Lower leg skin (tissue), 4 donors: Measurements from ENCODE around the gene VPS29. TPM values are rescaled to one million over a fixed set of nuclear protein-coding genes. Genes with fewer than 3 reads are reported as not detected.
"Not testable (repeated sequence)": the region's sequence is repeated elsewhere in the genome, so short reads cannot be mapped to it uniquely, and the experiment has no call there.

Source experiments
- DNase-seq, 2 donors: peaks; one replicate each; pipeline ENCODE4 v3.0.0-alpha.2; 2019; ENCODE audit warnings: low spot score in 2 of 2
- H3K4me3 ChIP-seq: fragments of 200-600 bp; sonication (generic); 2 replicates; pipeline ENCODE4 v1.5.1; 2017; ENCODE audit warnings: mild to moderate bottlenecking, low read depth; ENCODE audit not compliant: poor library complexity, severe bottlenecking
- POLR2A ChIP-seq, 2 donors: fragments of 450-650 bp; IDR thresholded peaks; one replicate each; pipeline ENCODE4 v1.6.1; 2016 to 2017; ENCODE audit warnings: antibody characterized with exemption in 2 of 2, mild to moderate bottlenecking in 1 of 2, moderate library complexity in 1 of 2
- WGBS, 2 donors: methylation state at CpG; one replicate each; pipeline ENCODE4 v1.1.5; 2018; 5-methylcytosine and 5-hydroxymethylcytosine counted together
- intact Hi-C: fragments of 100-400 bp; cut with DNase I; formaldehyde crosslinking; loops from one replicate; pipeline ENCODE4 v1.15.0; 2023; ENCODE audit warnings: low total_unique reads
- total RNA-seq, 4 donors: library from RNA; depleted of rRNA; stranded (reverse); fragments of >200 nt; gene quantifications; one replicate each; pipeline ENCODE4 v1.1.0, GENCODE V29; 2016
- TF ChIP-seq, protein P1 (sequence below), 3 donors: fragments of 450-650 bp; IDR thresholded peaks; one replicate each; pipeline ENCODE4 v1.5.1; 2016; ENCODE audit warnings: antibody characterized with exemption in 3 of 3, mild to moderate bottlenecking in 3 of 3, moderate library complexity in 2 of 3

VPS29 gene
- total RNA-seq, 4 donors from 2014 or later, result 54.6 to 93.4 (median 61.9) TPM

DNA sequence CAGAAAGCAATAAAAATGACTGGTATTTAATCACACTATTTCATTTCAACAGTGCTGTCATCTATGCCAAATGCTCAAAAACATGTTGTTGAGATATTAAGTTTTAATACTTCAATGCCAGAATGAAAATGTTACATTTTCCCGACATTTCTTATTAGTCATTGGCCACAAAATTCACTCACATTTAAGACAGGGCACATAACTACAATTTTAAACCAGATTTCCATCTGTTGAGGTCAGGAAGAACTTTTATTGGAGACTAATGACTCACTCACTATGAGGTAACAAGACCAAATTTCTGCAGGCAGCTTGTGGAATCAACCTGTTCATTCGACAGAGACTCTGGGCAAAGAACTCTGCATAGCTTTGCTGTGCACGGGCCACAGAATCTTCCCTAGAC is 44.4 kb upstream of the VPS29 start:
- 22 to 35% methylated on average over 3 of the region's 3 CpGs for WGBS, 2 donors
- no peak overlapping the region for H3K4me3 ChIP-seq
- intact Hi-C loops, result no loop called here
- DNase-seq, result no peak
- no peak for TF ChIP-seq POLR2A (IDR thresholded peaks at IDR 0.05)
- TF ChIP-seq, protein P1, sequence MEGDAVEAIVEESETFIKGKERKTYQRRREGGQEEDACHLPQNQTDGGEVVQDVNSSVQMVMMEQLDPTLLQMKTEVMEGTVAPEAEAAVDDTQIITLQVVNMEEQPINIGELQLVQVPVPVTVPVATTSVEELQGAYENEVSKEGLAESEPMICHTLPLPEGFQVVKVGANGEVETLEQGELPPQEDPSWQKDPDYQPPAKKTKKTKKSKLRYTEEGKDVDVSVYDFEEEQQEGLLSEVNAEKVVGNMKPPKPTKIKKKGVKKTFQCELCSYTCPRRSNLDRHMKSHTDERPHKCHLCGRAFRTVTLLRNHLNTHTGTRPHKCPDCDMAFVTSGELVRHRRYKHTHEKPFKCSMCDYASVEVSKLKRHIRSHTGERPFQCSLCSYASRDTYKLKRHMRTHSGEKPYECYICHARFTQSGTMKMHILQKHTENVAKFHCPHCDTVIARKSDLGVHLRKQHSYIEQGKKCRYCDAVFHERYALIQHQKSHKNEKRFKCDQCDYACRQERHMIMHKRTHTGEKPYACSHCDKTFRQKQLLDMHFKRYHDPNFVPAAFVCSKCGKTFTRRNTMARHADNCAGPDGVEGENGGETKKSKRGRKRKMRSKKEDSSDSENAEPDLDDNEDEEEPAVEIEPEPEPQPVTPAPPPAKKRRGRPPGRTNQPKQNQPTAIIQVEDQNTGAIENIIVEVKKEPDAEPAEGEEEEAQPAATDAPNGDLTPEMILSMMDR (IDR thresholded peaks at IDR 0.05), result no peak

DNA sequence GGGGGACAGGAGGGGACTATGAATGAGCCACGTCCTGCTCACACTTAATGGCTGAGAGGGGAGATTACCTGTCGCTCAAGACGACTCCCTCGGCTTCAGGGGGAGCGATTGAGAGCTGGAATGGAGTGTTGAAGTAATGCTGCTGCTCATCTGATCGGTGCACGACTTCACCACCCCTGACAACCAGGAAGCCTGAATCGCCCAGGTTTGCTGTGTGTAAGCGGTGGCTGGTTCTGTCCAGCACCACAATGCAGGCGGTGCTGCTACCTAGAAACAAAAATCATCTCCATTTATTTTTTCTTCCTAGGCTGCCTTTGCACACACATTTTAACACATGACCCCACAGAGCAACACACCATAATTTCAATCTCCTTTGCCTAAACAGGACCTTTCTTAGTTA is 43.9 kb upstream of the VPS29 start:
- no peak overlapping the region for H3K4me3 ChIP-seq
- WGBS, 2 donors, result 74 to 84% methylated on average over 10 of the region's 10 CpGs
- TF ChIP-seq, protein P1 (IDR thresholded peaks at IDR 0.05), result no peak
- TF ChIP-seq POLR2A (IDR thresholded peaks at IDR 0.05), result no peak
- intact Hi-C loops, result no loop called here
- DNase-seq, result no peak

DNA sequence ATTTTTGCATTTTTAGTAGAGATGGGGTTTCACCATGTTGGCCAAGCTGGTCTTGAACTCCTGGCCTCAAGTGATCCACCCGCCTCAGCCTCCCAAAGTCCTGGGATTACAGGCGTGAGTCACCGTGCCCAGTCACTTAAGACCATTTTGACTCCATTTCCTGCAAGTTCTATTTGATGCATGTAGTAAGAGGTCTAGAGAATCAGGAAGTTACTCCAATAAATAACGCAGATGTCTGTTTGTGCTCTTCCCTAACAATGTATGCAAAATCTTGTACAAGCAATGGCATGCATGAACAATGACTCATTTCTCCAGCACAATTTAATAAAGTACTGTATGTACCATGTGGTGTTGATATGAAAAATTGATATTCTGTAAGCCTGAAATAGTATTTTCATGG is 43.3 kb upstream of the VPS29 start:
- H3K4me3 ChIP-seq, DNase-seq, intact Hi-C loops: not testable (repeated sequence)
- WGBS, 2 donors, result 48 to 74% methylated on average over 4 of the region's 4 CpGs

DNA sequence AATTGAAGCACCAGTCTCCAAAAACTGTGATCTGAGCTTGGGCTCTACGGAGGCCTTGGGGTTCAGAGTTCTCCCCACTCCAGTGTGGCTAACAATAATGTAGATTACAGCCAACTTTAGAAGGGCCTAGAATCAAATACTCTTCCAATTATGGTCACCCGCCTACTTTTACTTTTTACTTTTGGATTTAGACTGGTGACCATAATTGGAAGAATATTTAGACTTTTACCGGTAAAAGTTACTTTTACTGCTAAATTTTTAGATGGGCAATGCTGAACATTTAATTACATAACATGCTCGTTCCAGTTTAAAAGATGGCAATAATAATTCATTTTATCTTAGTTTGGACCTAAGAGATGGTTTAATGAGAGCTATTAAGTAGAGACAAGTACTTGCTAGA is 42.1 kb upstream of the VPS29 start:
- WGBS, 2 donors, result 46 to 58% methylated on average over 4 of the region's 4 CpGs
- TF ChIP-seq, protein P1 (IDR thresholded peaks at IDR 0.05), result no peak
- TF ChIP-seq POLR2A (IDR thresholded peaks at IDR 0.05), result no peak
- H3K4me3 ChIP-seq, result no peak overlapping the region

DNA sequence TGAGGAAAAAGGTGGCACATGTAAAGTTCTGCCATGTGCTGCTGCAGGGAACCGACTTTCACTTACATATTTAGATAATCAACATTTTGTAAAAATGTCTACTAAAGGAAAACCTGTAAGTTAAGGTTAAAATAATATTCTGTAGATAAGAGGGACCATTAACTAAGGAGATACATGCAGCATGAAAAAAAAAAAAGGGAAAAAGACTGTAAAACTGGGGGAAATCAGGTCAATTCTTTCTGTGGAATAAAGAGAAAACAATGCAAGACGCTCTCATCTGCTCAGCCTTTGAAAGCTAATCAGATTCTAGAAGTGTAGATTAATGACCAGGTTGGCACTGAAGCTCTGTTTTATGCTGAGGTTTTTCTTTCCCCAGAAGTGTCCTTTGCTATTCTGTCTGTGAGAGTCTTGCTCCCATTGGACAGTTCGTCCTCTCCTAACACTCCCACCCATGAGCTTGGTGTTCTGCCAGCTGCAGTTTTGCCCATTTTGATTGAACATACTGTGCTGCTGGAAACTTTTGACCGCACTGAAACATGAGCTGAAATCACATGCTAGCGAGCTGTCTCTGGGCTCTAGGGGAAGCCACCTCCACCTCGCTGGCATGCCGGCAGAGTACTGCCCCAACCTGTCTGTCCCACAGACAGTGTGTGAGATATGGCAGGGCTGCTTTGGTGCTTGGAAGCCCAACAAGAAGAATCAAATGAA is 41.5 kb upstream of the VPS29 start:
- peak; percentile 97 to 98 for DNase-seq
- TF ChIP-seq, protein P1 (IDR thresholded peaks at IDR 0.05), result no peak
- no peak for TF ChIP-seq POLR2A (IDR thresholded peaks at IDR 0.05)
- intact Hi-C loops, result no loop called here
- no peak overlapping the region for H3K4me3 ChIP-seq
- 13 to 25% methylated on average over 7 of the region's 7 CpGs for WGBS, 2 donors

More for the DNA sequence above, 42.1 kb upstream of the VPS29 start:
- intact Hi-C loops, result no loop called here
- DNase-seq, result no peak

DNA sequence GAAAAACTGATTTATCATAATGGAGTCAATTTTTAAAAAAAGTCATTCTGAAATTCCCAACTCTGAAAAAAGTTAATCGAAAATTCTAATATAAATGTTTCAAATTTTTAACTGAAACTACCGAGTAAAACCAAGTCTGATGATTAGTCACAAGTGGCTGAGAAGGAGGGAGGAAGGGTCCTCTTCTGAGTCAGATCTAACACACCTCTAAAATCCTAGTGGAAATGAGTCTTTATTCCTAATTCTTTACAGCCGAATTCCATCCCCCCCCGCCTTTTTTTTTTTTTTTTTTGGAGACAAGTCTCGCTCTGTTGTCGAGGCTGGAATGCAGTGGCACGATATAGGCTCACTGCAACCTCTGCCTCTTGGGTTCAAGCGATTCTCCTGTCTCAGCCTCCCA is 38.1 kb upstream of the VPS29 start:
- intact Hi-C loops, result no loop called here

More for the DNA sequence above, 38.1 kb upstream of the VPS29 start:
- no peak overlapping the region for H3K4me3 ChIP-seq
- TF ChIP-seq, protein P1 (IDR thresholded peaks at IDR 0.05), result no peak
- TF ChIP-seq POLR2A (IDR thresholded peaks at IDR 0.05), result no peak
- WGBS, 2 donors, result 85 to 91% methylated on average over 8 of the region's 8 CpGs
- no peak for DNase-seq
